ENCODE results near the gene PHAX. TPM values are rescaled to one million over a fixed set of nuclear protein-coding genes. Genes with fewer than 3 reads are reported as not detected.

Gene PHAX
- total RNA-seq, 1 experiment from 2014 or later = 46.2 TPM

- no peaks in the 10 kb centered on the region for H3K27me3 ChIP-seq (ENCODE audit: control insufficient read depth, insufficient read depth, low read length)
- peaks cover 14% of the 10 kb centered on the region; the same call in 1 of the 2 replicates for H3K4me1 ChIP-seq (ENCODE audit: control insufficient read depth, insufficient read depth, low read length)
- ATAC-seq (no peak), DNase-seq (ENCODE audit: low read depth, low spot score) (no peak)
- no peak for TF ChIP-seq POLR2AphosphoS5 (IDR thresholded peaks at IDR 0.05; ENCODE audit: low read depth, low read length)
- no peak for TF ChIP-seq TCF7L2 (IDR thresholded peaks at IDR 0.05; ENCODE audit: low read depth, low read length)
- TF ChIP-seq SIN3A (IDR thresholded peaks at IDR 0.05; ENCODE audit: borderline replicate concordance, insufficient read depth, low read depth, low read length) = no peak
- no peak for TF ChIP-seq CTCF (IDR thresholded peaks at IDR 0.05)
- TF ChIP-seq REST (IDR thresholded peaks at IDR 0.05; ENCODE audit: insufficient read depth in 1 of 2, low read depth in 2 of 2, low read length in 1 of 2) = no peak
- H3K27ac ChIP-seq (ENCODE audit: low read length) = no peak overlapping the region
- no peaks in the 10 kb centered on the region; the same call in 1 of the 2 replicates for H3K36me3 ChIP-seq (ENCODE audit: control insufficient read depth, insufficient read depth, low read length)
- CTCF ChIA-PET = no interaction called here
- no peaks in the 10 kb centered on the region for H3K9me3 ChIP-seq (ENCODE audit: control insufficient read depth, insufficient read depth, low read depth, low read length)
- POLR2A ChIA-PET = interaction anchor here (0.5 kb wide), 1 partner anchor 12 kb away, joined by 4 read pairs; no protein-coding TSS in a partner anchor
- in situ Hi-C loops (cut with HindIII; ENCODE audit: low pct_unique_long_range_greater_than_20kb, low sequenced_read_pairs) (no loop called here), intact Hi-C loops (cut with micrococcal nuclease; ENCODE audit: unreplicated experiment) (no loop called here)
- H3K4me3 ChIP-seq (ENCODE audit: low read depth in 2 of 2, low read length in 2 of 2) = no peak overlapping the region
- no TSS peak for BruUV-seq (replicated peaks)
Observed at GRCh38 chr5:126591549-126591948, 9.2 kb upstream of the PHAX start.

GRCh38 chr5:126594748-126595485 lies 5.8 kb upstream of the PHAX start, which contains the start of gene ALDH7A1:
TSS of gene ALDH7A1 (minus strand) at chr5:126595219. CDS start at chr5:126595198, 21 bp downstream.
- BruUV-seq (replicated peaks) = no TSS peak
- ATAC-seq (peak; percentile 98), DNase-seq (ENCODE audit: low read depth, low spot score) (peak; percentile 77)
- Histone ChIP-seq H3K4me1 (ENCODE audit: control insufficient read depth, insufficient read depth, low read length) (peaks cover 14% of the 10 kb centered on the region; the same call in 1 of the 2 replicates), H3K4me3 (ENCODE audit: low read depth in 2 of 2, low read length in 2 of 2) (peak within 1 kb of the TSS; percentile 61 to 67), H3K9me3 (ENCODE audit: control insufficient read depth, insufficient read depth, low read depth, low read length) (no peaks in the 10 kb centered on the region), H3K27me3 (ENCODE audit: control insufficient read depth, insufficient read depth, low read length) (no peaks in the 10 kb centered on the region), H3K27ac (ENCODE audit: low read length) (peak within 1 kb of the TSS; percentile 81), H3K36me3 (ENCODE audit: control insufficient read depth, insufficient read depth, low read length) (no peaks in the 10 kb centered on the region; the same call in 1 of the 2 replicates)
- intact Hi-C loops (cut with micrococcal nuclease; ENCODE audit: unreplicated experiment) = loop anchor here (2.0 to 5.0 kb wide), 2 partner anchors 50 to 248 kb away; no protein-coding TSS in a partner anchor
- in situ Hi-C loops (cut with HindIII; ENCODE audit: low pct_unique_long_range_greater_than_20kb, low sequenced_read_pairs) = no loop called here
- no peak for TF ChIP-seq REST (IDR thresholded peaks at IDR 0.05; ENCODE audit: insufficient read depth in 1 of 2, low read depth in 2 of 2, low read length in 1 of 2)
- TF ChIP-seq TCF7L2 (IDR thresholded peaks at IDR 0.05; ENCODE audit: low read depth, low read length) = no peak
- peak; percentile 80 for TF ChIP-seq POLR2AphosphoS5 (IDR thresholded peaks at IDR 0.05; ENCODE audit: low read depth, low read length)
- TF ChIP-seq CTCF (IDR thresholded peaks at IDR 0.05) = peak; percentile 84
- 0 out of 2 replicates have a peak, but pooled peaks have one; percentile 70 for TF ChIP-seq SIN3A (IDR thresholded peaks at IDR 0.05; ENCODE audit: borderline replicate concordance, insufficient read depth, low read depth, low read length)
- POLR2A ChIA-PET = no interaction called here
- CTCF ChIA-PET = interaction anchor here (0.6 to 1.1 kb wide), 6 partner anchors 46 to 257 kb away, joined by 3 to 7 read pairs (median 4); no protein-coding TSS in a partner anchor
